BLaER1 treated with 17β-estradiol and CSF1 and Interleukin-3, amounts not matched to agents 10 nM and 100 nM (cell line): Measurements from ENCODE around the gene YWHAH.
A peak's percentile ranks its signal among the peaks of the same experiment; 100 is the strongest.

Experiments
- H3K27ac ChIP-seq, 11 experiments: shearing (Covaris generic); formaldehyde crosslinking; 2 replicates each; pipeline ENCODE4 v1.8.1; 2022
- H3K27me3 ChIP-seq, 11 experiments: shearing (Covaris generic); formaldehyde crosslinking; 2 replicates each; pipeline ENCODE4 v1.8.1; 2022
- H3K36me3 ChIP-seq, 11 experiments: shearing (Covaris generic); formaldehyde crosslinking; 2 replicates each; pipeline ENCODE4 v1.8.1; 2022
- H3K4me1 ChIP-seq, 10 experiments: shearing (Covaris generic); formaldehyde crosslinking; 2 replicates each; pipeline ENCODE4 v1.8.1; 2022
- H3K4me2 ChIP-seq, 11 experiments: shearing (Covaris generic); formaldehyde crosslinking; 2 replicates each; pipeline ENCODE4 v1.8.1; 2022
- H3K4me3 ChIP-seq, 10 experiments: shearing (Covaris generic); formaldehyde crosslinking; 2 replicates each; pipeline ENCODE4 v1.8.1; 2022
- H3K9ac ChIP-seq, 11 experiments: shearing (Covaris generic); formaldehyde crosslinking; 2 replicates each; pipeline ENCODE4 v1.8.1; 2022
- H3K9me3 ChIP-seq, 11 experiments: shearing (Covaris generic); formaldehyde crosslinking; replicated peaks in 1 of 11; 2 replicates each; pipeline ENCODE4 v1.8.1; 2022
- H4K20me1 ChIP-seq, 11 experiments: shearing (Covaris generic); formaldehyde crosslinking; 2 replicates each; pipeline ENCODE4 v1.8.1; 2022
- Cebpa-rat ChIP-seq, 11 experiments: shearing (Covaris generic); IDR thresholded peaks; 2 replicates each; pipeline ENCODE4 v1.8.1; 2022

The YWHAH gene

DNA sequence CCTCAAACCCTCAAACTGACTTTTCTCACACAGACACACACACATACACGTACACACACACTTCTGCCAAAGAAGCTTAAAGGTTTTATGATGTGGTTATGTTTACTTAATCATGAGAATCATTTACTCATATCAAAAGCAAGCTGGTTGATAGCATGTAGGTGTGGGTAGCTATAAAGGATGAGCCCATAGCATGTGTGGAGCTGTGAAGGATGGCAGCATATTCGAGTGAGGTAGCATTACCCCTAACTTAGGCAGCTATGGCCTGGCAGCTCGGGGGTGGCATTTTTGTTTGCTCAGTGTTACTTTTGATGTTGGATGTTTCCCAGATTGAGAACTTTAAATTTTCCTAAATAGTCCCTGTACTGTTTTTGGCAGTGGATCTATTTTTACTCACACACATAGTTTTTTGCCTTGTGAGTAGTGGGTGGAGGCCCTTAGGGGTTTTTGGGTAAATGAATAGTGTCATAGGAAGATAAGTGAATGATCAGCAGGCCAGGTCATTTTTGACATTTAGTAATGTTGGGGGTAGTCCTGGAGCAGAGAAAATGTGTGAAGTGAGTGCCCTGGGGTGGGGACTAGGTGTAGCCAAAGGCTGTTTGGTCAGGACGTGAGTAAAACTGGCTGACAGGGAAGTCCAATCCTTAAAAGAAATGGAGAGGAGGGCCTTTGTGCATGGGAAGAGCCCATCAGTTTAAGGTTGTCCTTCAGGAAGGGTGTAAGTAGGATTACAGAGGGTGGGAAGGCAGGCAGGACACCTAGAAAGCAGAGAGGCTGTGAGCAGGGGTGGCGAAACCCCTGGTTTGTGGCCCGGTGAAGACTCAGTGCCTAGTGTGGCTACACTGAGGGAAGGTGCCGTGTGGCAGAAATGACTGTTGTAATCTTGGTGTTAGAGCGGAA, 7.1 kb downstream of the YWHAH start:
- Histone ChIP-seq H3K27me3 (no peaks in the 10 kb centered on the region), H3K9me3 (no peaks in the 10 kb centered on the region), H3K27ac (peak overlapping the region in 8 of 11 experiments; percentile 3 to 45 (median 21); a peak in 6 of 22 replicates), H3K4me1 (peaks cover 44 to 68% (median 54%) of the 10 kb centered on the region in 10 experiments), H3K9ac (peak overlapping the region in 8 of 11 experiments; percentile 13 to 40 (median 26); a peak in 11 of 22 replicates), H3K36me3 (peaks cover 40 to 100% (median 92%) of the 10 kb centered on the region in 11 experiments), H3K4me2 (peak overlapping the region in 8 of 11 experiments; percentile 4 to 38 (median 8); a peak in 8 of 22 replicates), H4K20me1 (peaks cover 77 to 100% (median 100%) of the 10 kb centered on the region in 11 experiments; a peak in 21 of 22 replicates), H3K4me3 (no peak overlapping the region)
- TF ChIP-seq Cebpa-rat (IDR thresholded peaks at IDR 0.05): 0 out of 22 replicates have a peak, but pooled peaks of 1 of the 11 experiments have one; percentile 7

- H3K9me3 ChIP-seq: no peaks in the 10 kb centered on the region
- H3K27me3 ChIP-seq: no peaks in the 10 kb centered on the region
- peak overlapping the region in 7 of 11 experiments; percentile 3 to 39 (median 19); a peak in 7 of 22 replicates for H3K9ac ChIP-seq
- H3K4me2 ChIP-seq: peak overlapping the region in 7 of 11 experiments; percentile 4 to 38 (median 11); a peak in 7 of 22 replicates
- H4K20me1 ChIP-seq: peaks cover 77 to 100% (median 100%) of the 10 kb centered on the region in 11 experiments; a peak in 21 of 22 replicates
- H3K4me1 ChIP-seq: peaks cover 38 to 62% (median 48%) of the 10 kb centered on the region in 10 experiments
- H3K27ac ChIP-seq: peak overlapping the region in 6 of 11 experiments; percentile 3 to 45 (median 18); a peak in 3 of 22 replicates
- no peak for TF ChIP-seq Cebpa-rat (IDR thresholded peaks at IDR 0.05)
- no peak overlapping the region for H3K4me3 ChIP-seq
- H3K36me3 ChIP-seq: peaks cover 47 to 100% (median 95%) of the 10 kb centered on the region in 11 experiments
Measured at GRCh38 chr22:31952094-31952401, 7.7 kb downstream of the YWHAH start.

DNA sequence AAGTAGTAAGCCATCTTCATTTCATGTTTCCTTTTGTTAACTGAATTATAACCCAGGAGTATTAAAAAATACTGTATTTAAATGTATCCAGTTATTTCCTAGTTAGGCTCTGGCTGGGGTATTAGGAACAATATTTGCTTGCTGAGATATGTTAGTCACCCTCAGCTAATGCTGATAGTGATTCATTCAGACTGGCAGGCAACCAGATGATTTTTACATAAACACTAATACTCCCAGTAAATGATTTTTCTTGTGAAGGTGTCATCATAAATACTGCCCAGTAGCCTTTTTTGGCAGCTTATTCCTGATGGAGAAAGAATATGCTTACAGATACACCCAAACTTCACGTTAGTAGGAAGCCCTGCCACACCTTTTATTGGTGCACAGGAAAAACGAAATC, 8.1 kb downstream of the YWHAH start:
- Histone ChIP-seq H3K27me3 (no peaks in the 10 kb centered on the region), H3K4me1 (peaks cover 33 to 60% (median 44%) of the 10 kb centered on the region in 10 experiments), H3K27ac (peak overlapping the region in 2 of 11 experiments; percentile 4 to 29; a peak in 2 of 22 replicates), H3K4me2 (peak overlapping the region in 3 of 11 experiments; percentile 3 to 24 (median 10); a peak in 2 of 22 replicates), H3K36me3 (peaks cover 51 to 100% (median 97%) of the 10 kb centered on the region in 11 experiments), H3K9ac (peak overlapping the region in 2 of 11 experiments; percentile 1 to 16; a peak in 2 of 22 replicates), H3K4me3 (no peak overlapping the region), H3K9me3 (no peaks in the 10 kb centered on the region), H4K20me1 (peaks cover 77 to 100% (median 100%) of the 10 kb centered on the region in 11 experiments; a peak in 21 of 22 replicates)
- no peak for TF ChIP-seq Cebpa-rat (IDR thresholded peaks at IDR 0.05)

GRCh38 chr22:31953261-31953660, 8.9 kb downstream of the YWHAH start:
- TF ChIP-seq Cebpa-rat (IDR thresholded peaks at IDR 0.05): no peak
- peaks cover 53 to 100% (median 98%) of the 10 kb centered on the region in 11 experiments for H3K36me3 ChIP-seq
- H3K9ac ChIP-seq: no peak overlapping the region; a peak in 1 of 22 replicates
- peak overlapping the region in 5 of 11 experiments; percentile 4 to 29 (median 22); a peak in 5 of 22 replicates for H3K4me2 ChIP-seq
- no peaks in the 10 kb centered on the region for H3K27me3 ChIP-seq
- no peak overlapping the region for H3K4me3 ChIP-seq
- no peak overlapping the region; a peak in 2 of 22 replicates for H3K27ac ChIP-seq
- peaks cover 71 to 100% (median 98%) of the 10 kb centered on the region in 11 experiments; a peak in 21 of 22 replicates for H4K20me1 ChIP-seq
- peaks cover 26 to 55% (median 41%) of the 10 kb centered on the region in 10 experiments for H3K4me1 ChIP-seq
- no peaks in the 10 kb centered on the region for H3K9me3 ChIP-seq

GRCh38 chr22:31954535-31955523, 10.5 kb downstream of the YWHAH start:
- no peak for TF ChIP-seq Cebpa-rat (IDR thresholded peaks at IDR 0.05)
- no peaks in the 10 kb centered on the region for H3K9me3 ChIP-seq
- peak overlapping the region in 2 of 11 experiments; percentile 14 to 35; a peak in 1 of 22 replicates for H3K27ac ChIP-seq
- H3K27me3 ChIP-seq: no peaks in the 10 kb centered on the region
- peaks cover 44 to 91% (median 89%) of the 10 kb centered on the region in 11 experiments for H3K36me3 ChIP-seq
- H3K4me1 ChIP-seq: peaks cover 23 to 50% (median 40%) of the 10 kb centered on the region in 10 experiments
- H3K9ac ChIP-seq: no peak overlapping the region
- H3K4me2 ChIP-seq: peak overlapping the region in 8 of 11 experiments; percentile 0 to 37 (median 25); a peak in 8 of 22 replicates
- H4K20me1 ChIP-seq: peaks cover 63 to 95% (median 85%) of the 10 kb centered on the region in 11 experiments; a peak in 21 of 22 replicates
- H3K4me3 ChIP-seq: no peak overlapping the region

GRCh38 chr22:31956360-31956759, 12.0 kb downstream of the YWHAH start:
- Histone ChIP-seq H3K9me3 (no peaks in the 10 kb centered on the region), H3K4me3 (no peak overlapping the region), H3K27ac (no peak overlapping the region), H3K4me1 (peaks cover 24 to 38% (median 31%) of the 10 kb centered on the region in 10 experiments), H4K20me1 (peaks cover 53 to 79% (median 70%) of the 10 kb centered on the region in 11 experiments; a peak in 21 of 22 replicates), H3K9ac (no peak overlapping the region), H3K27me3 (no peaks in the 10 kb centered on the region), H3K36me3 (peaks cover 37 to 76% (median 74%) of the 10 kb centered on the region in 11 experiments), H3K4me2 (no peak overlapping the region)
- no peak for TF ChIP-seq Cebpa-rat (IDR thresholded peaks at IDR 0.05)

DNA sequence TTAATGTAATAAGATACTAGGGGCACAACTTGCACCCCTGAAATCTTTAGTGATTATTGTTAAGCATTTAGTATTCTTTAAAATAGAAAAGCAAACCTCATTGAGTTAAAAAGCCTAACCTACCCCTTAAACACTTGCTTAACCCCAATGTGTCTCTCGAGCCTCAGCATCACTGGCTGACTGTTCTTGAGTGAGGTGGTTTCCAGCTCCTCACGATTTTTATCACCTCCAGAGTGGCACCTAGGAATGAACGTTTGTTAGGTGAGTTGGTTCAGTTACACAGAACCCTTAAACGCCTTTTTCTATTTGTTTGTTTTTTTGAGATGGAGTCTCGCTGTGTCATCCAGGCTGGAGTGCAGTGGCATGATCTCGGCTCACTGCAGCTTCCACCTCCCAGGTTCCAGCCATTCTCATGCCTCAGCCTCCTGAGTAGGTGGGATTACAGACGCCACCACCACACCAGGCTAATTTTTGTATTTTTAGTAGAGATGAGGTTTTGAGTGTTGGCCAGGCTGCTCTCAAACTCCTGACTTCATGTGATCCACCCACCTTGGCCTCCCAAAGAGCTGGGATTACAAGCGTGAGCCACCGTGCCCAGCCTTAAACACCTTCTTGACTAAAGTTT, 13.7 kb downstream of the YWHAH start:
- no peaks in the 10 kb centered on the region for H3K27me3 ChIP-seq
- H3K27ac ChIP-seq: no peak overlapping the region
- no peak for TF ChIP-seq Cebpa-rat (IDR thresholded peaks at IDR 0.05)
- H3K4me3 ChIP-seq: no peak overlapping the region
- peaks cover 37 to 59% (median 57%) of the 10 kb centered on the region in 11 experiments for H3K36me3 ChIP-seq
- H3K9me3 ChIP-seq: no peaks in the 10 kb centered on the region
- H3K4me1 ChIP-seq: peaks cover 19 to 36% (median 33%) of the 10 kb centered on the region in 10 experiments
- peaks cover 39 to 62% (median 53%) of the 10 kb centered on the region in 11 experiments; a peak in 21 of 22 replicates for H4K20me1 ChIP-seq
- no peak overlapping the region for H3K4me2 ChIP-seq
- H3K9ac ChIP-seq: no peak overlapping the region
